CD4-positive, alpha-beta T cell treated with Interleukin-12 subunit alpha and Interleukin-12 subunit beta, for 1 hour (primary cell): ENCODE measurements around the gene MESP1.

ENCODE experiments used
- DNase-seq: peaks from one replicate; pipeline ENCODE4 v3.0.0-alpha.2; 2020

The MESP1 gene

DNA sequence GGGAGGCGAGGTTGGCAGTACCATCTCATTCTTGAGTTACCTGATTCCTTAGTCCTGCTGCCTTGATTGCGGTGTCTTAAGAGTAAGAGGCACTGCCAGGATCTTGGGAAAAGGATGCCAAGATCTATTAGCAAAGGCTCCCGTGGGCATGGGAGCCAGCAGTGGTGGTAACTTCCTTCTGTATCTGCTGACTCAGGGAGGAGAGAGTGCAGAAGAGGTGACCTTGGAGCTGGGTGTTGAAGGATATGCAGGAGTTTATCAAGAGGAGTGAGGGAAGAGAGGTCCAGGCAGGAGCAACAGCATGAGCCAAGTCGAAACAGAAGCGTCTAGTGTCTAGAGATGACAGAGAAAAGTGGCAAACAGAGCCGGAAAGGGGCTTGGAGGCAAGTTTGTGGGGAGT, 29.6 kb upstream of the MESP1 start:
- no peak for DNase-seq

DNA sequence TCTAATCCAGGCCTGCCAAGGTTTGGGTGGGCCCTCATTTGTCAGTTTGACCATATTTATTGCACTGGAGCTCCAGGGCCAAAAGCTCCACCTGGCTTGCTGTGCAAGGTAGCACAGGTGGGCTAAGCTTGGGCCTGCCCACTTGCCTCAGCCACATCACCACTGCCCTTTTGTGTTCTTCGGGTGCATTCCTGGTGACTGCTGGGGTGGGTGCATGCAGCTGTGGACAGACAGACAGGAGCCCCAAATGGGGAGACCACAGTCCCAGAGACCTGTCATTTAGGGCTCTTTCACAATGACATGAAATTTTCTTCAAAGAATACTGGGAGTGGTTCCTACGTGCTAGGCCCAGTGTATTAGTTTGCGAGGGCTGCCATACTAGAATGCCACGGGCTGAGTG, 27.8 kb upstream of the MESP1 start:
- DNase-seq: no peak

DNA sequence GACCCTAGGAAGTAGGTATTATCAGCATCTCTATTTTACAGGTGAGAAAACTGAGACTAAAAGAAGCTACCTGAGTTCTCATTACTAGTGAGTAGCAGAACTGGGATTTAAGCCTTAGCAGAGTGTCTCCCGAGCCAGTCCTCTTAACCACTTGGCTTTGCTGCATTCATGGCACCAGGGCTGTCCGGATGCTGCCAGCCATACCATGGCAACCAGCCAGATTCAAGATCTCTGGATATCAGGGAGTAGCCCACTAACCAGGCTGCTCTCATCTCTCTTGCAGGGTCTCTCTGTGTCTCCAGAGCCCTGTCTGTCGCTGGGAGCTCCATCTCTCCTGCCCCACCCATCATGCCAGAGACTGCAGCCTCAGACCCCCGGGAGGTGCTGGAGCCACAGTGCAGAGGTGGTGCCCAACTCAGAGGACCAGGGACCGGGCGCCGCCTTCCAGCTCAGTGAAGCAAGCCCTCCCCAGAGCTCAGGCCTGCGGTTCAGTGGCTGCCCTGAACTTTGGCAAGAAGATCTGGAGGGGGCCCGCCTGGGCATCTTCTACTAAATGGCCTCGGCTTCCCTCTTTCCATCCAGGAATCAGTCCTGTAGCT, 26.8 kb upstream of the MESP1 start:
- DNase-seq: no peak

DNA sequence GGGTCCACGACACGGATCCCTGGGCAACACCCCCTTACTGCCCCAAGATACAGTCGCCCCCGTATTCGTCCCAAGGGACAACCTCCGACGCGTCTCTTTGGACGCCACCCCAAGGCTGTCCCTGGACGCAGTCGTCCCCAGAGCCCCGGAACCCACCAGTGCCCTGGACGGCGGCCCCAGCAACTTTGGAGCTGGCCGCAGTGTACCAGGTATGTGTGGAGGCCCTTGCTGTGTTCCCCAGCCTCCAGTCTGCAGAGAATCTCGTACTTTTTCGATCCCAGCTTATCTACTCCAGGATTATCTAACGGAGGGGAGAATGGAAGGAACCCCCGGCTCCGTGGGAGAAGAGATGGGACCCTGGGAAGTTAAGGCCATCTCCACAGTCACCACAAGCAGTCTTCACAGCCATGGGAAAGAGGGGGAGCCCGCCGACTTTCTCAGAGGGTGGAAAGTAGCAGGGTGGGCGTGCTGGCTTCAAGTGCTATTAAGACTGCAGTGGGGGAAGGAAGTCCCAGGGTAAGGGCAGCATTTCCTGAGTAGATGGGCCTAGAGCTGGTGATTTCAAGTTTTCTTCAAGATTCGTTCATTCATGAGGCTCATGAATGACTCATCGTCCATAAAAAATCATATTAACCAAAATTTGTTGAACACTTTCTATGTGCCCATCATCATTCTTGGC, 26.2 kb upstream of the MESP1 start:
- no peak for DNase-seq

DNA sequence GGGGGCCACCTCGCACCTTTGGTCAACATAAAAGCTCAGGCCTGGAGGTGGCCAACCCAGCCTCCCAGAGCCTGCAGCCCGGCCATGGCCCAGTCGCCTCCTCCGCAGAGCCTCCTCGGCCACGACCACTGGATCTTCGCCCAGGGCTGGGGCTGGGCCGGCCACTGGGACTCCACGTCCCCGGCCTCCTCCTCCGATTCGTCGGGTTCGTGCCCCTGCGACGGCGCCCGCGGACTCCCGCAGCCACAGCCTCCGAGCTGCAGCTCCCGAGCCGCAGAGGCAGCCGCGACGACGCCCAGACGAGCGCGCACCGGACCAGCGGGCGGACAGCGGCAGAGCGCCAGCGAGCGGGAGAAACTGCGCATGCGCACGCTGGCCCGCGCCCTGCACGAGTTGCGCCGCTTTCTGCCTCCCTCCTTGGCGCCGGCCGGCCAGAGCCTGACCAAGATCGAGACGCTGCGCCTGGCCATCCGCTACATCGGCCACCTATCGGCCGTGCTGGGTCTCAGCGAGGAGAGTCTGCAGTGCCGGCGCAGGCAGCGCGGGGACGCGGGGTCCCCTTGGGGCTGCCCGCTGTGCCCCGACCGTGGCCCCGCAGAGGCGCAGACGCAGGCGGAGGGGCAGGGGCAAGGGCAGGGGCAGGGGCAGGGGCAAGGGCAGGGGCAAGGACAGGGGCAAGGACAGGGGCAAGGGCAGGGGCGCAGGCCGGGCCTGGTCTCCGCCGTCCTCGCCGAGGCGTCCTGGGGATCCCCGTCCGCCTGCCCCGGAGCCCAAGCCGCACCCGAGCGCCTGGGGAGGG, 25.4 kb upstream of the MESP1 start, which contains the start of gene MESP2:
MESP2 (plus strand) TSS at position 59 of the 799 bp plus-strand sequence; CDS start at position 85, 26 bp downstream.
- peak; percentile 50 for DNase-seq

DNA sequence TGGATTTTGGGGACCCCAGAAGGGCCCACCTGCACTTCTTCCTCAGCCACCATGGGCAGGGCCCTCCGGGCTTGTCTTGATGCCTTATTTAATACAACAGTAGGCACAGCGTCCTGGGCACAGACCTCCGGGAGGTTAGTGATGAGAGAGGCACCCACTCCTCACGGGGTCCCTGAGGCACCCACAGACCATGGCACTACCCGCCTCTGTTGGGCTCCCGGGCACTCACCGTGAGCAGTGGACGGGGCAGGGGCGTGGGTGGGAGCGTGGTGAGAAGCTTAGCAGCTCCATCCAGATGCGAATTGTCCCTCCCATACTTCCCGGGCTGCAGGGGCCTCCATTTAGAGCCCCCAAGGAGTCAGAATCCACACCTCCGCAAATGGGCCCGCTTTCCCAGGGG, 24.8 kb upstream of the MESP1 start:
- no peak for DNase-seq

DNA sequence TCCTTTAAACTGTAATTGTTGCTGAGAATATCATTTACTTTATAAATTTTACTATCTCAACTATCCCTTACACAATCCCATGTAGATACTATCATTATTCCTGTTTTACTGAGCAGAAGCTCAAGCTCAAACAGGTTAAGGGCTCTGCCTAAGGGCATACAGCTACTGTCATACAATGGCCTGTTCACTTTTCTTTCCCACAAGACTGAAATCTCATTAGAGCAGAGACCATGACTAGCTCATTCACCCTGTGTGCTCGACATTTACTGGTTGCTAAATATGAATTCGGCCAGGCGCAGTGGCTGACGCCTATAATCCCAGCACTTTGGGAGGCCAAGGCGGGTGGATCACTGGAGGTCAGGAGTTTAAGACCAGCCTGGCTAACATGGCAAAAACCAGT, 23.4 kb upstream of the MESP1 start:
- DNase-seq: no peak

DNA sequence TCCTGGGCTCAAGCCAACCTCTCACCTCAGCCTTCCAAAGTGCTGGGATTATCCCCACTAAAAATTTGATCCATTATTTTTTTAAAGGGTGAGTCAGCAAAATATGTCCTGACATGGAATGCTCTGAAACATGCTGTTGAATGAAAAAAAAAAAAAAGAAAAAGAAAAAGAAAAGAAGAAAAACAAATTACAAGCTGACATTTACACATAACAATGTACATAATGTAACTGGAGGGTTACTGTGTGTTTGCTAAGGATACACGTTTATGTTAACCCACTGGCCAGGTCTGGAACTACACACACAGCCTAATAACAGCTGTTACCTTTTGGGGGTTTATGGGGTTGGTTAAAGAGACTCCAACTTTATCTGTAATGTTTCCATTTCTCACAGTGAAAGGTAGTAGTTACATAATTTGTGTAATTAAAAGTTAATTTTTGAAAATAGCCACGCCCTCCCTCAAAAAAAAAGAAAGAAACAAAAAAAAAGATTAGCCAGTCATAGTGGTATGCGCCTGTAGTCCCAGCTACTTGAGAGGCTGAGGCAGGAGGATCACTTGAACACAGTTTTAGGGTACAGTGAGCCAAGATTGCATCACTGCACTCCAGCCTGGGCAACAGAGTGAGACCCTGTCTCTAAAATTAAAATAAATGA, 22.0 kb upstream of the MESP1 start:
- DNase-seq: no peak

DNA sequence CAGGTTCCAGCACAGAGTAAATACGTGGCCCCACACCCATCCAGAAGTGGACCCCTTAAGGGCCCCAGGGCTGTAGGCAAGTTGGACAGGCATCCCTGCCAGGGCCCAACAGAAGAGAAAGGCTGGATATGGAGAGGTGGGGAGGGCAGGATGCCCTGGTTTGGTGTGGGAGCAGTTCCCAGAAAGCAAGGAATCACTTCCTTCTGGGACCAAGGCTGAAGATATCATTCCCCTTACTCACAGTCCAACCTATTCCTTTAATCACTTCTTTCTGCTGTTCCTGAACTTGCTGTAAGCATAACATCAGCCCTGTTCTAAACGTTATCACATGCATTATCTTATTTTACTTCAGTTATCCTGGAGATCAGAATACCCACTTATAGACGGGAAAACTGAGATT, 19.0 kb upstream of the MESP1 start:
- DNase-seq: no peak

DNA sequence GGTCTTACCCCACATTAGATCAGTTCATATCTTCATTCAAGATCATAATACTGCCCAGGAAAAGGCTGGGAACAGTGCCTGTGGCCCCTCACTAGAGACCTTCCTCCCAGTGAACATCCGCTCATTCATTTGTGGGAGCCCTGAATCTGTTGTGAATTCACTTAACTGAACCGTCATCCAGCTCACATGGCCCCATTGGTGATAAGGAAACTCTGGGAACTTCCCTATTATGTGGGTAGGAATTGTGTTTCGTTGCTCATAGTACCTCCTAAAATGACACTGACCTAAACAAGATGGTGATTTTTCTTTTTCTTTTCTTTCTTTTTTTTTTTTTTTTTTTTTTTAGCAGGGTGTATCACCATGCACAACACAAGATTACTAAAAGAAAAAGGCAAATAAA, 18.3 kb upstream of the MESP1 start:
- no peak for DNase-seq

DNA sequence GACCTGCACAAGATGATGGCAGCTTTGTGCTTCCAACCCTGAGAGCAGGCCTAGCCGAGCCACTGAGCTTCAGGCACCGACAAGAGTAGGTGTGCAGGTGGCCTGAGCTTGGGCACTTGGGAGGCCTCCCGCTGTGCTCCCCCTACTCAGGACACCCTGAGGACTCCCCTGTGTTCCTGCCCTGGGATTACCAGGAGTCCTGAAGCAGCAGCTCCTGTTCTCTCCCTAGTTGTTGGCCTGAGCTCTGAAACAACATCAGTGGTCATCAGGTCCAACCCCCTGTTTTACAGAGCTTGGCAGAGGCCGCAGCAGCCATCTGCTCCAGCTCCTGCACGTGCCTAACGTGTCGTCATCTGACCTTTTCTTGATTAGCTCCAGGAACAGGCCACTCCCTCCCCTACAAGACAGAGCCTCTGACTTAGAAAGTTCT, 17.0 kb upstream of the MESP1 start:
- DNase-seq: no peak

DNA sequence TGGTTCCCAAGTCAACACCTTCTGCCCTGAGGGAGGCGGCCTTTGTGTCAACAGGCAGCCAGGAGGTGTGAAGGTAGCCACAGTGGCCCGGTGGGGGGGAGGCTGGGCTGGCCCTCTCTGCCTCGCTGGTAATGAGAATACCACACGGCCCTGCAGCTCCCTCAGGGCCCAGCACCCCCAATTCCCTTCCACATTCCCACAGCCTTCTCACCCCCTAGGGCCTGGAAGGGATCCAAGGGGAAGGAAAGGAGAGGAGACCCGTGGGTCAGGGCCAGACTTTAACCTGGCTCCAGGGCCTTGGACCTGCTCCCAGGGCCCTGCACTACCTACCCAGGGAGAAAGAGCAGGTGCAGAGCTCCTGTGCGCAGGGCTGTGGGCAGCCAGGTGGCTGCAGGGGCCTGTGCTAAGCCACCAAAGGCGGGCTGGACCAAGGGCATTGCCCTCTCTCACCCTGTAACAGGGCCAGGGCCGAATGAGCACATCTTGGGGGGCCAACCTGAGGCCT, 16.4 kb upstream of the MESP1 start:
- DNase-seq: no peak

DNA sequence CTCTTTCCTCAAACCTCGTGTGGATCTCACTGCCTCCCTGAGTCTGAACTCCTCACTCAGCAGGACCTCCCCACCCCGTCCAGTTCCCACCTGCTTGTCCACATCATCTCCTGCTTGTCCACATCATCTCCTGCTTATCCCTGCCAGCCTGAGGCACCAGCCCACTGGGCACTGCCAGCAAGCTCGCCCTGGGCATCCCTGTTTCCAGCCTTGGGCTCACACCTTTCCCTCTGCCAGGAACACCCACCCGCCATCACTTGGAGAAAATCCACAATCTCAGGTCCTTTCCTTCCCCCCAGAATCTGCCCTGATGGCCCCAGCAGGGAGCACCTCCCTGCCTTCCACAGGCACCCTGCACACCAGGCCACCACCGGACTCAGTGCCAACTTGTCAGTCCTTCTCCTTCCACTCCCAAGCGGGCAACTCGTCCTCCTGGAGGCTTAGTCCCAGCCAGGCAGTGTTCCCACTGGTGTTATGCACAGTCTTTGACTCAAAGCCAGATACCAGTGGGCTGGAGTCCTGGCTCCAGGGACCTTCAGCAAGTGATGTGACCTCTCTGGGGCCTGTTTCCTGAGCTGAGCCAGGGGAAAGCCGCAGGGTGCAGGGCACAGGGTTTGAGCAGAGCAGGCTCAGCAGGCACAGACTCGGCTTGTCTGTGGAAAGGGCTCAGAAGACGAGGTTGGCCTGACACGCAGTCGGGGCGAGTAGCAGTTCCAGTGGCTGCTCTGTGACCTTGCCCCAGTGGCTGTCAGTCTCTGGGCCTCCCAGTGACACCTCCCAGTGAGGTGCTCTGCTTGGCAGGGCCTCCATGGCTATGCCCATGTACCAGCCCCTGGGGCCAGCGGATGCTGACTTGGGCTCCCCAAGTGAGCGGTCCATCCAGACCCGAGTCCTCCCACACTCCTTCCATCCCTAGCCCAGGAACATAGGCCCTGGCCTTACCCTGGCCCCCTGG, 15.6 kb upstream of the MESP1 start:
- no peak for DNase-seq

DNA sequence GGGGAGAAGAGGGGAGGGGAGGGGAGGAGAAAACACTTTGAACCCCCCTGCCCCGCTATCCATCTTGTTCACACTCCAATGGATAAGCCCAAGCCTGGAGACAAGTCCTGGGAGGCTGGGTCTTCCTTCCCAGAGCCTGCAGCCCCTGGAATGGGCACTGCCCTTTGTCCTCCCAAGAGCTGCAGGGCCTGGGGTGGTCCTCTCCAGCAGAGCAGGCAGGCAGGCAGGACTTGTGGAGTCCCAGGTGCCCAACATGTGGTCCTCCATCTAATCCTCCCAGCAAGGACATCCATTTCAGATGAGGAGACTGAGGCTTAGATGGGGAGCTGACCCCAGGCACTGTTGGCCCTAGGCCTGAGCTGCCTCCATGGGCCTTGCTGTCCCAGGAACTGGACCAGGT, 14.6 kb upstream of the MESP1 start:
- no peak for DNase-seq

DNA sequence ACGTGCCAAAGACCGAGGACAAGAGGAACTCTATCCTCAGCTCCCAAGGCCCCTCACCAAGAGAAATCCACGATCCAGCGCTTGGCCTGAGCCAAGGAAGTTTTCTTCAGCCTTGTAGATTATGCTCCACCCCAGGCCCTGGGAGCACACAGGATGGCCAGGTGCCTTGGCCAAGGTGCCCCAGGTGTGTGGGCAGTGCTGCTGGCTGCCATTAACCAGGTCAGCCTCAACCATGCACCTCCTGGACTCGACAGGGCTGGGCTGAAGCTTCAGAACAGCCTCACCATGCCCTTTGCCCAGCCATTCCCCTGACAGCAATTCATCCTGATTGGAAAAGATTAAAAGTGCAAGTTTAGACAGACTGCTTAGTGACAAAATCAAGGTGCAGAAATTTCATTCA, 10.9 kb upstream of the MESP1 start:
- no peak for DNase-seq

DNA sequence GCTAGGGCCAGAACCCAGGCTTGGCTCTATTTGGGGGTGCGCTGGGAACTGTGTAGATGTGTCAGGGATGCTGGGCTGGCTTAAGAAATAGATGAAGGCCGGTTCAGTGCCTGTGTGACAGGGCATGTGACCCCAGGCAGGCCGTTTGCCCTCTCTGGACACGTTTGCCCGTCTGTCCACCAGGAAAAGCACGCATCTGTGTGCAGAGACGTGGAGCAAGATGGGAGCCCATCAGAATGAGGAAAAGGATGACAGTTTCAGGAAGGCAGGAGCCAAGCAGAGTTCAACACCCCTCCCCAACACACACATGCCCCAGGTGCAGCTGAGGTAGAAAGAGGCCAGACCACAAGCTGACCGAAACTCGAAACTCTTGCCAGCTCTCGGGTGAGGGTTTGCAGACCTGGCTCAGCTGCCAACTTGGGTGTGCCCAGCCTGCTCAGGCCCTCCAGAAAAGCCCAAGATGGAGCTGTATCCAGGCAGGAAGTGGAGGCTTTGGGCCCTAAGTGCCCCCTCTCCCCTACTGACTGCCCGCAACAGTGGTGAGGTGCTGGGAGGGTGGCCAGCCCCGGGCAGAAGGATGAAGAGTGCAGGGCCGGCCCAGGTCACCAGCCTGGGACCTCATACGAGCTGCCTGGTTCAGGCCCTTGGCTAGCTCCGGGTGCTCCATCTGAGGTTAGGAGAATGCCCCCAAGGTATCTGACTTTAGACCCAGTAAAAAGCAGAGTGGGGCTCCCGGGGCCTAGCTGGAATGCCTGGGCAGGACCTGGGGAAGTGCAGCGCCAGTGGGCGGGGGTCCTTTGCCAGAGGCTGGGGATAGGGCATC, 10.2 kb upstream of the MESP1 start:
- no peak for DNase-seq

DNA sequence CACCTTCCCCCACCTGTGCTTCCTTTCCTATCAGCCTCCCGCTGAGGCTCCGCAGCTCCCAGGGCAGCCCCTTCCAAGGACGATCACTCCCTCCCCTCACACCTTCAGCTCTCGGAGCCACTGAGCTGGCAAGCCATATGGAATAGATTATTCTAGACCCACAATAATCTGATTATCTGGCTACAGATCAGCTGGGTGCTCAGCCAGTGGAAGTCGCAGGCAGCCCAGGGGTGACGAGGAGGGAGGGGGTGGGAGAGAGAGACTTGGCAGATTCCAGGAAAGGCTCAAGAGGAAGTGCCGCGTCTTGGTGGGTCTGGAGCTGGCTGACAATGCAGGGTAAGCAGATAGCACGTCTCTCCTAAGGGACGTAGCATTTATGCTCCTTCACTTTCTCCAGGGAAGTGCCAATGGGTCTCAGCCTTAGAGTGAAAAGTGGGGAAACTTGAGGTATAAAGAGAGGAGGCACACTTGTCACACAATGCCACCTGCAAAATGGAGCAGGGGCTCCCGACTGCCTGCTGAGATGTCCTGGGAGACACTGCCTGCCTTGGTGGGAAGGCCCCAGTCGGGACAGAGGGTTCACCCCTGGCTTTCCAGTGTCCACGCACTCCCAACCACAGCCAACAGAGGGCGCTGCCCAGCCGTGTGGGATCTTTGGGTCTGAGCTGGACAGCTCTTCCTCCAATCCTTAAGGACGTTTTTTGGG, 9.4 kb upstream of the MESP1 start:
- peak; percentile 63 for DNase-seq

DNA sequence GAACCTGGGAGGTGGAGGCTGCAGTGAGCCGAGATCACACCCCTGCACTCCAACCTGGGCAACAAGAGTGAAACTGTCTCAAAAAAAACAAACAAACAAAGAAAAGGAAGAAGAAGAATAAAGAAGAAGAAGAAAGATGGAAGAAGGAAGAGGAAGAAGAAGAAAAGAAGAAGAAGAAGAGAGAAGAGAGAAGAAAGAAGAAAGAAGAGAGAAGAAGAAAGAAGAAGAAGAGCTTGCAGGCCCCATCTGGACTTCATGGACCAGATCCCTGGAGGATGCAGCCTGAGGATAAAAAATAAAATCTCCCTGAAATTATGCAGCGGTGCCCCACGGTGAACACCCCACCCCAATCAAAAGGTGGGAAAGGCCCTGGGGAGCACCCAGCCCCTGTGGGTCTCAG, 8.8 kb upstream of the MESP1 start:
- no peak for DNase-seq

DNA sequence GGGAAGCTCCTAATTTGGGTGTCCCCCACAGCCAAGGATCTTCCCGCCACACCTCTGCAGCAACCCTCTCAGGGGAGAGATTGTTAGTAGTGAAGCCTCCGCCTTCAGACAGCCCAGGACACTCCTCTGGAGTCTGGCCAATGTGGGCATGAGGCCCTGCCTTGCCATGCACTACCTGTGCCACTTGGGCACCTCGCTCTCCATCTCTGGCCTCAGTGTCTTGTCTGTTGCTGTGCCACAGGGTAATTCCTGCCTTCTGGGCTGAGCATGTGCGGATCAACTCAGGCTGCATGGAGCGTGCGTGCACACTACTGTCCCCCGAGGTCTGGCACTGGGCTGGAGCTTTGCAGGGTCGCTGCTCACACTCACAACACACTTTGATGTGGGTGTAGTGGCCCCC, 7.9 kb upstream of the MESP1 start:
- DNase-seq: no peak

DNA sequence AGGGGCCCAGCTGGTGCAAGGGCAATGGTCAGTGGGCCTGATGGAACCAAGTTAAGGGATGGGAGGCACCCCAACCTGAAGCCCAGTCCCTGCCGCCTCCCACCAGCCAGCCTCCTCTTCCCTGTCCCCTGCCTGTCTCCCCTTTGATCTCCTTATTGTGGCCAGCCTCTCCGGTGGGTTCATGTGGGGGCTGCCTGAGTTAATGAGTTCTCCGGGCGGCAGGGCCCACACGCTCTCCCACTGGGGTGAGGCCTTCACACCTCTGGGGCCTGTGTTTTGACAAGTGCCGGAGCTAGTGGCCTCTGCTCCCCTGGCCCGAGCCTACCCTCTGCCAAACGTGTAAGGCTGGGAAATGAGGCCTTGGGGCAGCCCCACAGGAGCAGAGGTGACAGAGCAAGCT, 7.2 kb upstream of the MESP1 start:
- no peak for DNase-seq

DNA sequence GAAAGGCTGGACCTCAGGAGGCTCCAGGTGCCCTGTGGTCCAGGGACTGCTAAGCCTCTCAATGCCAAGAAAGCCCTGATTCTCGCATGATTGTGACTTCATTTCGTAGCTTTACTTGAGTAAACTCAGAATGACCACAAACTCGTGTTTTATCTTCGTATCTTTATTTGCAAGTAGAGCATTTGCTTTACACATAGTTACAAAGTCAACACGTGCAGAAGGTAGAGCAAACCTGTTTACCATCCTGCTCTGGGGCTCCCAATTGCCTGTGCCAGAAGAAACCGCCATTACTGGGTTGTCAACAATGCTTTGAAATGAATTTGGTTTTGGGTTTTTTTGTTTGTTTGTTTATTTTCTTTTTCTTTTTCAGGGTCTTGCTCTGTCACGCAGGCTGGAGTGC, 5.8 kb upstream of the MESP1 start:
- no peak for DNase-seq
